Middle frontal gyrus (tissue), 1 donor: Measurements from ENCODE around the gene NDST4.
"Not testable (repeated sequence)": the region's sequence is repeated elsewhere in the genome, so short reads cannot be mapped to it uniquely, and the experiment has no call there.

ENCODE experiments used
- DNase-seq: peaks from one replicate; pipeline ENCODE4 v3.0.0-alpha.2; 2015; ENCODE audit warnings: low spot score; ENCODE audit errors: extremely low spot score

Gene NDST4

GRCh38 chr4:115058533-115058932 is 54.9 kb downstream of the NDST4 start:
- DNase-seq: no peak

DNA sequence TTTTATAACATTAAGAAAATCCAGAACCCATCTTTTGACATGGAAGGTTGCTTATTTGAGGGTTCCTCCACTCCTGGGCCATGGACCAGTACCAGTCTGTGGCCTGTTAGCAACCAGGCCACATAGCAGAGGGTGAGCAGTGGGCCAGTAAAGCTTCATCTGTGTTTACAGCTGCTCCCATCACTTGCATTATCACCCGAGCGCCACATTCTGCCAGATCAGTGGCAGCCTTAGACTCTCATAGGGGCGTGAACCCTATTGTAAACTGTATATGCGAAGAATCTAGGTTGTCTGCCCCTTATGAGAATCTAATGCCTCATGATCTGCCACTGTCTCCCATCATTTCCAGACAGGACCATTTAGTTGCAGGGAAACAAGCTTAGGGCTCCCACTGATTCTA is 58.6 kb downstream of the NDST4 start:
- DNase-seq: no peak

DNA sequence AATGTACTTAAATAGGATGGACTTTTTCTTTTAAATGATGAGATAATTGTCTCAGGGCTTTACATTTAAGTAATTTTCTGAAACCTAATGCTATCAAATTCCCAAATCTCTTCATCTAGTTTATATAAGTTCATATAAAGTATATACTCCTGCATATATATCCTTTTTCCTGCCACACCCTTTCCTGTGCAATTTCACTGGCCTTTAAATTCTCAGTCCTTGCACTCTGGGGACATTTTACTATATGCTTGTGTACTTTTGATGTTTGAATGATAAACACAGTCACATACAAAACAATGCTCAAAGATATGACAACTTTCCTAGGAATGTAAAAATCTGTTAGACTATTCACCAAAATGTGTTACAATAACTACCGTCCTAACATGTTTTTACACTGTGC is 60.1 kb downstream of the NDST4 start:
- no peak for DNase-seq

- DNase-seq: no peak
Observed at GRCh38 chr4:115042496-115042895, 70.9 kb downstream of the NDST4 start.

GRCh38 chr4:115030281-115030680 is 83.1 kb downstream of the NDST4 start:
- DNase-seq: no peak

- DNase-seq: no peak
Observed at GRCh38 chr4:115028682-115029410, 84.6 kb downstream of the NDST4 start.

- DNase-seq: no peak
Observed at GRCh38 chr4:114999880-115000279, 113.5 kb downstream of the NDST4 start.

DNA sequence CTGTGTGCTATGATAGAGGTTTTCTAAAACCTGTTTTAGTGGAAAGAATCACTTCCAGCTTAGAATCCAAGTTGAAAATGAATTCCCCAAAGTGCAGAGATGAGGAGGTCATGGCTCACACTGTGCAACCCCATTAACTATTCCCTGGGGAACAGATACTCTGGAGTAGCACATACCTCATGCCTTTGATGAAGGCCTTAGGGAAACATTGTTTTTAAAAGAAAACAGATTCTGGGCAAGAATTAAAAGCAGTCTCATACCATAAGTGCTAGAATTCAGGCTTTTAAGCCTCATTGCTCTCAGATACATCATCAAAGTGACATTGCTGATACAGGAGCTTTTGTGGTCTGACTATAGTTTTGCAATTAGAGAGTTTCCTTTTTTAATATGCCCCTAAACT is 115.1 kb downstream of the NDST4 start:
- no peak for DNase-seq

DNA sequence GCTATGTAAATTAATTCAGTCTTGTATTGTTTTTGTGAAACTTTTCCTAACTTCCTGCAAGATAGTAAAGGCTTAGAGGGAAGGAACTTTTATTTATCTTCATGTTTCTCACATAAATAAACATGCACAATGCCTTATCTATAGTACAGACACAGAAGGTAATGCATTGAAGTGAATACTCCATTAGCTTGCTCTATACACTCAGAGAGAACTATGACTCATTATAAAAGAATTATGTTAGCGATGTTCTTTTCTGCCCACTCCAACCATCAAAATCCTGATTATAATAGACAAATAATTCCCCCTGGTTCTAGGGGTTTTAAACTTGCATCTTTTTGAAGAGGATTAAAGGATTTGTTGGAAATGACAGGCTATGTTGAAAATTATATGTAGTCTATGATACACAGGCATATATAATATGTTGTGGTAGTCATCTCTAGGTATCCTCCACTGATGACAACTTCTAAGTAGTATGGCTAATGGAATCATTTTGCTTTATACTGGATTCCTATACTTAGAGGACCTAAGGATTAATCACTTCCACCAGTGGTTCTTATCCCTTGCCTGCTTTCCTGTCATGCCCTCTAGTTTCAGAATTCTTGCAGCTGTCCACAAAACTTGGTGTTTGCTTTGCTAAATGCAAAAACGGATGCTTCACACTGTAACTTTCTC is 115.7 kb downstream of the NDST4 start:
- no peak for DNase-seq

DNA sequence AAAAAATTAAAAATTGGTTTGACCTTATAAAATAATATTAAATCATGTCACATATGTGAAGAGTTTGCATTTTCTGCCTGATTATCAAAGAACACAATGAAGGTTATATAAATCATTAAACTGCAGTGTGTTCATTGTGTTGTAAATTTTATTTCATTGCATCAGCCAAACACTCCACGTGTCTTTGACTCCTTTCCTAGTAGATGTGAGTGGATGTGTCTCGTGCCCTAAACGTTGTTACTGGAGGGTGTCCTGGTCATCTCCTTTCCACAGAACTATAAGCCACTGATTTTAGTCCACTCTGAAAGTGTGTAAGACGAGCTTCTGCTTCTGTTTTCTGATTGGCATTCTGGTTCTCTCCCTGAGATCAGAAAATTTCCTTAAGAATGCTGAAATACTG is 127.3 kb downstream of the NDST4 start:
- no peak for DNase-seq

DNA sequence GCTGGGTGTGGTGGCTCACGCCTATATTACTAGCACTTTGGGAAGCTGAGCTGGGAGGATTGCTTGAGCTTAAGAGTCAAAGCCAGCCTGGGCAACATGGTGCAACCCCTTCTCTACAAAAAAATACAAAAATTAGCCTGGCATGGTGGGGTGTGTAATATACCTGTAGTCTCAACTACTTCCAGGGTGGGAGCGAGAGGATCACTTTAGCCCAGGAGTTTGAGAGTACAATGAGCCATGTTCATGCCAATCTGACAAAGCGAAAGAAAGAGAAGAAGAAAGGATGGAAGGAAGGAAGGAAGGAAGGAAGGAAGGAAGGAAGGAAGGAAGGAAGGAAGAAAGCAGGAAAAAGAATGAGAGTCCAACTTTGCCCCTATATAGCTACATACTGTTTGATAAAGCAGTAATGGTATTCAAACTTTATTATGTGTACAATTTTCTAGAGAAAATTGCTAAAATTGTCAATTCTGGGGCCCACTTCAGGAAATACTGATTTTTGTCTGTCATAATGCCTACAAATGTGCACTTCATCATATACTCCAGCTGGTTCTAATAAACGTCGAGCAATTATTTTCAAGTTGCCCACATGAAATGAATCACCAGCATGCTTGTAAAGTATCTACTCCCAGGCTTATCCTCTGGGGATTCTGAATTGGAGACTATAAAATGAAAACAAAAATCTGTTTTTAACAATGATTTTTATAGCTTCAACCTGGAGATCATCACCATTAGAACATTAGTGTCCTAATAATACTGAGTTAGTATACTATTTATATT is 132.3 kb downstream of the NDST4 start:
- DNase-seq: no peak

- DNase-seq: not testable (repeated sequence)
Observed at GRCh38 chr4:114980399-114980798, 133.0 kb downstream of the NDST4 start.

GRCh38 chr4:114976901-114977300 is 136.5 kb downstream of the NDST4 start:
- DNase-seq: no peak

GRCh38 chr4:114964026-114964425 is 149.4 kb downstream of the NDST4 start:
- no peak for DNase-seq

DNA sequence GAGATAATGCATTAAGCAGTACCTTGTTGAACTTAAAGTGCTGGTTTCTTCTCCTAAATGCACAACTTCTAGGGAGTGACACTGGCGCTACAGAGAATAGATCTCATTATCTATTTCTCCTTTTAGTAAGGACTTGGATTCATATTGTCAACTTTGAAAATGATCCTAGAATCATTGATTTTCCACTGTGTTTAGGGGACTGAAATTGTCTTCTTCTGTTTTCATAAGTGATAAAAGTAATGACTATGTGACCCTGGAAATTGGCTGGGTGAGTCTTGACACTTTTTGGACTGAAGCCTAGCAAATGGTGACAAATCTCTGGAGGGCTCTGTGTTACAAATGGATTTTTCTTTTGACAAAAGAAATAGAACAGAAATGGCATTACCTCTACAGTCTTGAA is 167.8 kb downstream of the NDST4 start:
- DNase-seq: no peak

GRCh38 chr4:114941503-114941902 is 171.9 kb downstream of the NDST4 start:
- no peak for DNase-seq

- no peak for DNase-seq
Observed at GRCh38 chr4:114927881-114928280, 185.5 kb downstream of the NDST4 start.

- no peak for DNase-seq
Observed at GRCh38 chr4:114926583-114926982, 186.8 kb downstream of the NDST4 start.

DNA sequence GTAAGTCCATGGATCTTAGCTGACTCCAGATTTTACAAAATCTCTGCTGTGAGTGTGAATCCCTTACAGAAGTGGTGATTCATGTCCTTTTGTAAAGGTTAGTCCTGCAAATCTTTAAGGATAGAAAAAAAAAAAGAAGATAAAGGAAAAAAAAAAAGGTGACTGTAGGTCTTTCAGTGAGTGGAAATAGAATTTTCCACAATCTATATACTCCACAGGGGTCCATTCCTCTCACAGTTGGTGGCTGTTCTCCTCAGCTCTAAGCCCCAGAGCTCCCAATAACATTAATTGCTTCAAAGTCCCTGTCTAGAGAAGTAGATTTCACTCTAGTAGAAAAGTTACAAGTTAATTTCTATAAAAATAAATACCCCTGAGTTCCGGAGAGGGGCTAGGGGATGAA is 189.1 kb downstream of the NDST4 start:
- DNase-seq: no peak

GRCh38 chr4:114922592-114922933 is 190.9 kb downstream of the NDST4 start:
- DNase-seq: no peak

GRCh38 chr4:114921790-114922591 is 191.4 kb downstream of the NDST4 start:
- no peak for DNase-seq

- DNase-seq: no peak
Observed at GRCh38 chr4:114921191-114921590, 192.2 kb downstream of the NDST4 start.
